DMS153 (cell line): Measurements from ENCODE around the gene IRF8.

Experiments used
- DNase-seq: peaks from one replicate; lab custom pipeline; 2025; lab: John Stamatoyannopoulos, UW

Gene IRF8

DNA sequence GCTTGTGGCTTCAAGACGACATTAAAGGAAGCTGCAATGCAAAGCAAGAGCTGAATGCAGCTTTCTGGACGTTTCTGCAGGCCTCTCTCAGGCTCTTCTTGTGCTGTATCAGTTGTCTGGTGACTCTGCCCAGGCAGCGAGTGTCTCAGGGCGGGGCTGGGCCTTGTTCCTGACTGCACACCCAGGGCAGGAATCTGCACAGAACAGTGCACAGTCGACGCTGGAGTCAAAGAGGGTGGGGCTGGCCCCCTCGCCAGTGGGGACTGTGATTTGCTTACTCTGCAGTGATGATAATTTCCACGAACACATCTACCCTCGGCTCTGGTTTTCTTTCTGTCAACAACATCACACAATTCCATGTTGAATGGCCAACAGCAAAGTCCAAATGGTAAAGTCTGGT is 60.7 kb downstream of the IRF8 start:
- no peak for DNase-seq

DNA sequence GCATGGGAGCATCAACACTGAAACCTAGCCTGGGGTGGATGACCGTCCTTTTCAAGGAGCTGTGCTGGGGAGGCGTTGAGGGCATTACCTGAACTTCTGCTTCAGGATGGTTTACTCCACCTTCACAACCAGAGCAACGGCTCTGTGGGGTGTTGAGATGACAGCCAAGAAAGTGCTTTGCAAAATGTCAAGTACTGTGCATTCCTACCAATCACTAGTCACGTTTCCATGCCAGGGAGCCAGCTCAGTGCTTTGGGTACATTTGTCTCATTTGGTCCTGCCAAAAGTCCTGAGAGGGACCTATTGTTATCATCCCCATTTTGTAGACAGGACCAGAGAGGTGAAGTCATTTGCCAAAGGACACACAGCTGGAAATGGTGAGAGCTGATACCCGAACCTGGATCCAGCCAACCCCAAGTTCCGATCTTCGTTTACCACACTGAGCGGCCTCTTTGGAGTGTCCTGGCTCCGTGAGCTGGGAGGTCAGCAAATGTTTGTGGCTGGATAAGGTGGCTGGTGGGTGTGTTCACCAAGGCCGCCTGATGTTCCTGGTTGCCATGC is 61.6 kb downstream of the IRF8 start:
- no peak for DNase-seq

DNA sequence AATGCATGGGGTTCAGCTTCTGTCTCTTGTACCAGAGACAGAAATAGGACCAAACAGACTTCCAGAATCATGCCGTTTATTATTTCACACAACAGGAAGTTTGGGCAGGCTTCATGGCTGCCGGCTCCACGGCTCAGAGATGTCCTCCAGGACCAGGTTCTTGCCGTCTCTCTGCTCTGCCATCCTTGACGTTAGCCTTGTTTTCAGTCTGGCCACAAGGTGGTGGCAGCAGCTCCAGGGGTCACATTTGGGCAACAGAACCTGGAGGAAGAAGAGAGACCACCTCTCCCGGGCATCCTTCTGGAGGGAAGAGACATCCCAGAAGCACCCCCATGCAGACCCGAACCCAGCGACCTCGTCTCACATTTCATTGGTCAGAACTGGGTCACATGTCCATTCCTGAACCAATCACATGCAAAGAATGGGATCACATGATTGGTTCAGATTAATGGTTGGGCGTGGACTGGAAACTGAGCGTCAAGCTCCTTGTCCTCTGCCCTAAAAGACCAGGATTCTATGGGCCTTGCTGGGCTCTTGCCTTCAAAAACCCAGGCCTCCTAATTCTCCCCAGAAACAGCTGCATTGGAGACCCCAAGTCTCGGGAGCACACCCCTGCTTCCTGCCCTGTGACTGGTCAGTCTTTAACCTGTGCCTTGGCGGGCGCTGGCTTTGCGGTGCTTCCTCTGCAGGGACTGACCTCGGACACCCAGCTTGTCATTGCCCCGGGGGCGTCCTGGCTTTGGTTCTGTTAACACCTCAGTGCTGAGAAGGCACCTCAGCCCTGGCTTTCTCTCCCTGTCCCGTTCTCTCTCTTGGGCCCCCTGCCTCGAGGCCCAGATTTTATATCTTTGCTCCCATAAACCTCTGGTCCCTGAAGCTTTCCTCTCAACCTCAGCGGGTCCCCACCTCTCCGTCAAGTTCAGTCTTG is 63.3 kb downstream of the IRF8 start:
- DNase-seq: no peak

DNA sequence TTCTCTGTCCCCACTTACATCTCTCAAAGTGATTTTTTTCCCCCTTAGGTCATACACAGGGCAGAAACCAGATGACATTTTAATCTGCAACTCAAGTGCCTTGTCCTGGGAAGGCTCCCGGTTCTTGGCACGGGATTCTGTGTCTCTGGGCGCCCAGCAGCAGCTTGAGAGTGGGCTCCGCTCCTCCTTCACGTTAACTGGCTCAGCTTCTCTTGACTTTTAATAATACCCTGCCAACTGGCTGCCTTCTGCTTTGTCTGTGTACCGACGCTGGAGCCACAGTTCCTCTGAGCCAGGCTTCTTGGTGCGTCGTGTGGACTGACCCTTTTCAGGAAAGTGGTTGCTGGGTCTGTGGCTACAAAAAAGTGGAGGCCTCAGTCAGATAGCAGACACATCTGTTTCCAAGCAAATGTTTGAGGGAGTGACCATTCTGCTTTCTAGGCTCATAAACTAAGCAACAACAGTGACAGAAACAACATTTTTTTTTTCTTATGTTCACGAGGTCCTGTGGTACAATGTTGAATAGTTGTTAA is 64.9 kb downstream of the IRF8 start:
- DNase-seq: no peak

DNA sequence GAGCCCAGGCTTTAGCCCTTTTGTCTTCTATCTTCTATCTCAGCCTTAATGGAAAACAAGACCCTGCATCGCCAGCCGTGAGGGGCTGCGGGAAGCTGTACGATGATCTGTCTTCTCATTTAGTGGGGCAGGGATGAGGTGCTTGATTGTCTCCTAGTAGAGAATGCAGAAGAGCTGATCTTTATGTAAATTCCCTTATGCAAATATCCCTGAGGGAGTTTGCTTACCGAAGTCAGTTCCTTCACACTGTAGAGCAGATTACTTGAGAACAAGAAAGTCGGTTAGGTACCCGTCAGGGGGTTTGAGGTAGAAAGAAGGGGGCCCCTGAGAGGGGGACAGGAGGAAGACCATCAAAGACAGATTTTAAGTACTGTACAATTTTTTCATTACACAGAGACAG is 66.2 kb downstream of the IRF8 start:
- no peak for DNase-seq

DNA sequence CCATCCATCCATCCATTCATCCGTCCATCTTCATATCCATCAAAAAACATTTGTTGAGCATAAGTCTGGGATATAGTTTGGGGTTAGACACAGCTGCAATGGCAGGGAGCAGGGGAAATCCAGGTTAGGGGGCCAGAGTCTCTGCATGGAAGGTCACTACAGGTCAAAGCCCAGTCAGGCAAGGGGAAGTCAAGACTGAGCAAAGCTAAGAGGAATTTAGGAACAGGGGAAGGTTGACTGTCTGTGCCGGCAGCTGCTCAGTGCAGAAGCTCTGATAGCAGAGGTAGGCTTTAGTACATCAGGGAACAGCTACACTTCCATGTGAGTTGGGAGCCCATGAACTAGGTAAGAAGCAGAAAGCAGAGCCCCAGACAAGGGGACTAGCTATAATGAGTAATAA is 68.1 kb downstream of the IRF8 start:
- DNase-seq: no peak

DNA sequence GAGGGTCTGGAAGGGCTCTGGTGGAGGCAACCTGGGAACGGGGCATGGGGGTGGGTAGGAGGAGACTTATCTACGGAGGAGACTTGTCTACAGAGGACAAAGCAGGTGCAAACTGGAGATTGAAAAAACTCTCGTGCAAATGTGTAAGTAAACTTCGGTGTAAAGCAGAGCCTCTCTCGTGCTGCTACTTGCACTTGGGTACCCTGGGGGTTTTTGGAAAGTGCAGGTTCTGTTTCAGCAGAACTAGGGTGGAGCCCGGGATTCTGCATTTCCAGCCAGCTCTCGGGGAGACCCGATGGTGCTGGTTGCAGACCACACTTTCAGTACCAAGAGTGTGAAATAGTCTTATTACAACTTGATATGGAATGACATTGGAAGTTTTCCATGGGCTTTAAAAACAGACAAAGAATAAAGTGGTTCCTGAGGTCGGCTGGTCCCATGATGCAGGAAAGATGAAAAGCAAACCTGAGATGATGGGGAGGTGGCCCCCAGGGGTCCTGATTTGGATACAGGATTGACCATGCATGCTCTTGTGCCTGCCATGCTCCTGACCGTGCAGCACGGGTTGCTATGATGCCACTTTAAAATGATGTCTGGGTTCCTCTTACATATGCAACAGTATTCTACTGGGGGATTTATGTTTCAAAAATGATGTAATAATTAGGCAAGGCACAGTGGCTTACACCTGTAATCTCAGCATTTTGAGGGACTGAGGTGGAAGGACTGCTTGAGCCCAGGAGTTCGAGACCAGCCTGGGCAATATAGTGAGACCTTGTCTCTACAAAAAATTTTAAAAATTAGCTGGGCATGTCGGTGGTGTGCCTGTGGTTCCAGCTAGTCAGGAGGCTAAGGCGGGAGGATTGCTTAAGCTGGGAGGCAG is 69.3 kb downstream of the IRF8 start:
- no peak for DNase-seq

DNA sequence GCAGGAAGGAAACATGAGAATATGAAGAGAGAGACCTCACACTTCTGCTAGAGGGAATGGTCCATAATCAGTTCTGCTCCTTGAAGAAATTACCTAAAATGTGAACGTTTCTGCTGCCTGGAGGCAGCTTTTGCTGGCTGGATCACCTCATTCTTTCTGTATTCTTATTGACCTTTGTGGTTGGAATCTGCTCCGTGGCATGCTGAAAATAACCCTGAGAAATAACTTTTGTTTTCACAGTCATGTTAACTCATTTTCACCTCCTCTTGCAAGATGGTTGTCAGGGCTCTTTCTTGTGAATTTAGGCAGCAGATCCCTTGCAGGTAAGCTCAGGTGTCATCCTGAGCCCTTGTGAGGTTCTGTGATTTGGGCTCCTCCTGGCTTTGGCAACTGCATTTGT is 70.2 kb downstream of the IRF8 start:
- DNase-seq: no peak

DNA sequence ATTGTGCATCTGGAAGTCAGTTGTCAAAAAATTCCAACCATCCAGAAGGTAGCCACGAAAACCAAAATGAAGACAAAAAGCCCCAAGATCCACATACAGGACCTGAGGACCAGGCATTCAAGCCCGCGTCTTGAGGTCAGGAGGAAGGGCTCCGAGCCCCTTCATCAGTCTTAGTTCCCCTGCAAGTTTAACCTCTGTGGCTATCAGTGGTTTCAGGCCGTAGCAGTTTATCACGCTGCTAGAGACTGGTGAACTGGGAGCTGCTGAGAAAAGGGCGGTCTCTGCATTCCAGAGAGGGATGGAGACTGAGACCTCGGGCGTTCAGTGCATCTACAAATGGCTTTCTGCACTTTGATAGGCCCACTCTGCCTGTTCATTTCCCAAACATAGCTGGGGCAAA is 70.6 kb downstream of the IRF8 start:
- no peak for DNase-seq

DNA sequence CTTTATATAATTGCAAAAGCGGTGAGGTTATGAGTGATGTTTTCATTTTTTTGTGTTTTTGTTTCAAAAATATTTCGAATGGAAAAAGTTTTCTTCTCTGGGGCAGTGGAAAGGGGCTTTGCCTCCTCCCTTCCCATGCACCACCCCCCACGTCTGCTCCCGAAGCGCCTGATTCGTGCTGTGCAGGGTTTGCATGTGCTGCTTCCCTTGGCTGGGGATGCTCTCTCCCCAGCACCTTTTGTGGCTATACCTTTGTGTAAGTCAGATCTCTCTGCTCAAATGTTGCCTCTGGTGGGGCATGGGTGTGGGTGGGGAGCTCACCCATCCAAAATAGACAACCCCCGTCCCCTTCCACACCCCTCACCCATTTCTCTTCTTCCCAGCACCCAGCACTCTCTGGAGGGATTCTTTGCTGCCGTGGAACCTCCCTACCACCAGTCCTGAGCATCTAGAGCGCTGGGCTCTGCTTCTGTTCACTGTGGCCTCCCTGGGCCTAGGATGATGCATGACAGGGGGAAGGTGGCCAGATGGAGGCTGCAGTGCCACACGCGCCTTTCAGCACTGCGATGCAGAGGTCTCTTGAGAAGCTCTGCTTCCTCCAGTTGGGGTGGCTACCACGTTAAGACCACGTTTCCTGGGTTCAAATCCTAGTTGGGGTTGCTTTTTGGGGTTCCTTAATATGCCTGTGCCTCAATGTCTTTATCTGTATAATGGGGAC is 71.2 kb downstream of the IRF8 start:
- no peak for DNase-seq

DNA sequence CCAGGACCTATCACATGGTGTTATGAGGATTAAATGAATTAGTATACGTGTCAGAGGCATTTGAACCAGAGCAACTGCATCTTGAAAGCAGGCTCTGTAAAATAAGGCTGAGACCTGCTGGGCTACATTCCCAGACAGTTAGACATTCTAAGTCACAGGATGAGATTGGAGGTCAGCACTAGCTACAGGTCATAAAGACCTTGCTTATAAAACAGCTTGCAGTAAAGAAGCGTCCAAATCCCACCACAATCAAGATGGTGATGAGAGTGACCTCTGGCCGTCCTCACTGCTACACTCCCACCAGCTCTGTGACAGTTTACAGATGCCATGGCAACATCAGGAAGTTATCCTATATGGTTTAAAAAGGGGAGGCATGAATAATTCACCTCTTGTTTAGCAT is 71.8 kb downstream of the IRF8 start:
- DNase-seq: no peak
